GM12892 (cell line): ENCODE results near the gene TOR1A.

Experiments
- POLR2A ChIP-seq: IDR thresholded peaks from 2 replicates; pipeline ENCODE4 v1.6.1; 2011; ENCODE audit warnings: low read depth, low read length, control low read depth
- POLR2AphosphoS5 ChIP-seq: IDR thresholded peaks from 2 replicates; pipeline ENCODE4 v1.6.1; 2011; ENCODE audit warnings: low read depth, low read length, control low read depth
- TAF1 ChIP-seq: IDR thresholded peaks from 2 replicates; pipeline ENCODE4 v1.6.1; 2011; ENCODE audit warnings: low read depth, mild to moderate bottlenecking, control low read depth, low read length, borderline replicate concordance

- TF ChIP-seq POLR2AphosphoS5 (no peak; the same call in 1 of the 2 replicates), POLR2A (no peak), TAF1 (no peak)
Measured at GRCh38 chr9:129826344-129826743, 2.4 kb upstream of the TOR1A start.
